GM18867 (cell line): ENCODE measurements around the gene PLCL1.

Source experiments
- ATAC-seq: cut with Tn5 transposase; IDR thresholded peaks from one replicate; pipeline ENCODE4 v1.9.1; 2021; ENCODE audit warnings: mild to moderate bottlenecking, moderate library complexity; ENCODE audit not compliant: unreplicated experiment

Gene PLCL1

DNA sequence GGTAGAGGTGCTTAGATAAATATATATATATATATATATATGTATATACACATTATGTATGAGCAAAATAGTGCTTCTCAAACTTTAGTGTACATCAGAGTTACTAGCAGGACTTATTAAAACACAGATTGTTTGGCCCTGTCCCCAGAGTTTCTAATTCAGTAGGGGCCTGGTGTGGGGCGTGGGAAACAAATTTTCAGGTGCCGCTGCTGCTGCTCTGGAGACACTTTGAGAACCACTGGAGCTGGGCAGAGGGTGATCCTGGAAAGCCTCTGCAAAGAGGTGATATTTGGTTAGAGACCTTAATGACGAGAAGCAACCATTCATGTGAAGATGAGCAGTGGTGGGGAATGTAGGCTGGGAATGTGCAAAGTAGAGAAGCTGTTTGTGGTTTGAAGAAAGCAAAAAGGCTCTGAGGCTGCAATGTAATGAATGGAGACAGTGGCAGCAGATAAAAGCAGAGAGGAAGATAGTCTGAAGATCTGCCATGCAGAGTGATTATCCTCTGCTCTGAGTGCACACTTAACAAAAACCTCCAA lies 142.9 kb downstream of the PLCL1 start:
- no peak for ATAC-seq

DNA sequence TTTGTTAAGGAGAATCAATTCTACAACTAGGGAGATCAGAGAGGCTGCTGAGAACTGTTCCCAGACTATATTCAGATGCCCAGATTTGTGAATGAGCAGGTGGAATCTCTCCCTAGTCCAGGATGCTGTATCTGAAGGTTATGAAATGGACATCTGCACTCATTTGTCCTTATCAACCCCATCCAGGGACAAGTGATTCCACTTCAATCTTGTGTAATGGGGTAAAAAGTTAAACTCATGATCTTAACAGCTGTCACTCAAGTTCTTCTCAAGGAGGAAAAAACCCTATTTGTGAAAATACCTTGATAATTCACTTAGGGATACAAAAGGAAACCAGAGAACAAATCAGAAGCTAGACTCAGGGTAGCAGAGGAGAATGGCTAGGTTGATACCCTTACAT lies 144.8 kb downstream of the PLCL1 start:
- ATAC-seq: no peak

DNA sequence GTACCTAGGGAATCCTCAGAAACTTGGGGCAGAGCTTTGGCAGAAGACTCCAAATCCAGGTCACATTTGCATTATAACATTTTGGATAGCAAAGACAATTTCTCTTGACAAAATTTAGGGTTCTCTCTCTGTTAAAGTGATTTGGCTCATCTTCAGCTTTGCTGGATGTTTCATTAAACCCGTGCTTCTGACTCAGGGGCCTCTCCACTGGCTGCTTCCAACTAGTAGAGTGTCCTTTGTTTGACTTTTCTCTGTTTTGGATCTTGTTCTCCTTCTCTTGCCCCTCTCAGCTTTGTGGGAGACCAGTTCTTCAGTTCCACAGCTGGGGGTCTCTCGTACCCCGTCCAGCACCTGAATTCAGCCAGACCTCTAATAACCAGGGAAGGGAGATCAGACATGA lies 145.6 kb downstream of the PLCL1 start:
- no peak for ATAC-seq

DNA sequence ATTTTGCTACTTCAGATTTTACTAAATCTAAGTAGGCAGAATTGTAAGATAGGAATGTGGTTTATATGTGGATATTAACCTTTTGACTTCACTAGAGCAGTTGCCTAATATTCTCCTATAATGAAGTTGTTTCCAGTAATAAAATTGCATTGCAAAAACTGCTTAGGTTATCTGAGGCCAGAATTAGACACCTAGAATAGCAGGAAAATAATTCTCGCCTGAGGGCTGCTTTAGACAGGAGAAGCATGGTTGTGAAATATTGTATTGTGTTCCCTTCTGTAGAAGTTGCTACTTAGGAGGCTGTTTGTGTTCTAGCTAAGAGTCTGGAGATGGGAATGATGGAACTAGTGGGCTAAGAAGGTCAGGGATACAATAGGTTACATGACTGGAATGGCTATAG lies 146.3 kb downstream of the PLCL1 start:
- ATAC-seq: no peak

GRCh38 chr2:197952540-197953202 lies 148.3 kb downstream of the PLCL1 start:
- peak; percentile 66 for ATAC-seq

DNA sequence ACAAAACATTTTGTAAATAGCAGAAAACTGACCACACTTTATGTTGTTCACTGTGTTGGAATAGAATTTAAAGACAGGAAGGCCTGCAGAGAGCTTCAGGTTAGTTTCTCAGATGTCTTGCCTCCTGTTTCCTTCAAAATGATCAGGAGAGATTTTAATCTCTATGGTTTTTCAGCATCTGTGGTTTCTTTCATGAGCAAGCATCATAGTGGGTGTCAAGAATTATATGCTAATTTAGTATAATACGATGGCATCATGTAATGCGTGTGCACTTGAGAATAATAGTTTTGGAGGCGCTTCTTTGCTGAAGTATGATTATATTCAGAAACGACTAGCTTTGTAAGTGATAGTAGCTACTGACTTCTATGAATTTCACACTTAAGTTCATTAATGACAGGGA lies 149.9 kb downstream of the PLCL1 start:
- ATAC-seq: no peak

DNA sequence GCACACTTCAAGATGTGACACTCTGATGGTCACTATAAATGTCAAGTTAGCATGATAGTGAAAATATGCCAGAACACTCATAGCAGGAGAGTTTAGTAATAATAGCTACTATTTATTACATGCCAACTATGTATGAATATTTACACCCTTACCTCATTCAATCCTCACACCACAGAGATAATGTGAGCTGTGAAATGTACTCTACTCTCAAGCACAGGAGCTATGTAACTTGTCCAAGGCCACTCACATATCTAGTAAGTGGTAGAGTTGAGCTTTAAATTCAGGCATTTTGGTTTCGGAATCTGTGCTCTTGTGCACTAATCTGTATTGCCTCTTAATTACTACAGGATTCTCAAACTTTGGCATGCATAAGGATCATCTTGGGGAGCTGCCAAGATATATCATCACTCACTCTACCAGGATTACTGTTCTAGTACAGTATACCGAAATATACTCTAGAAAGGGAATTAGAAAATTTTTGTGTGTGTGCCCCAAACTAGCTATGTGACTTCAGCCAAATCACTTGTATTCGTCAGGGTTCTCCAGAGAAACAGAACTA lies 154.3 kb downstream of the PLCL1 start:
- no peak for ATAC-seq

GRCh38 chr2:197959383-197959782 lies 155.0 kb downstream of the PLCL1 start:
- no peak for ATAC-seq

DNA sequence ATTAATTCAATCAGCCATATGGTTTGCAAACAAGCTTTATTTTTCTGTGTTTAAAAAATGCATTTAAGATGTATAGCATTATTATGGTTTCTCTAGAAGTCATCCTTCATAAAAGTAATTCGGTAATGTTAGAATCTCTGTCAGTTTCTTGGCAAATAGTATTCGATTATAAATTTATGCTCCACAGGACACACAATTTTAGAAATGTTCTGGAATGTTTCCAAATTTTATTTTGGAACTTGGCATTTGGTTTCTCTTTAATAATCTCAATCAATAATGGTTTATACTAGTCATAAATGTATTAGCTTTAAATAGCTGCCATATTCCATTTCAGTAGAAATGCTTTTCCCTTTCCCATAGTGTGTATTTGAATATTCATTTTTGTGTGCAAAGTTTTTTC lies 156.4 kb downstream of the PLCL1 start:
- no peak for ATAC-seq

- no peak for ATAC-seq
These were observed 160.3 kb downstream of the PLCL1 start for GRCh38 chr2:197964720-197965119.

DNA sequence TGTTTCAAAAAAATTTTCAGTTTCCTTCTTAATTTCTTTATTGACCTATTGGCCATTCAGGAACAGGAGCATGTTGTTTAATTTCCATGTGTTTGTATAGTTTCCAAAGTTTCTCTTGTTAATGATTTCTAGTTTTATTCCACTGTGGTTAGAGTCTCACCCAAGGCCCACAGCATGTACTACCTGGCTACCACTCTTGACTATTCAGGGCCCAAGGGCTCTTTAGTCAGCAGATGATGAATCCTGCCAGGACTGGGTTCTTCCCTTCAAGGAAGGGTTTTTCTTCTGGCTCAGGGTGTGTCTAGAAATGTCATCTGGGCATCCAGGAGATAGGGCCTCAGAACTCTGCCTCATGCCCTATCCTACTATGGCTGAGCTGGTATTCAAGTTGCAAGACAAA lies 161.4 kb downstream of the PLCL1 start:
- ATAC-seq: no peak

GRCh38 chr2:197969391-197969893 lies 165.0 kb downstream of the PLCL1 start:
- no peak for ATAC-seq

DNA sequence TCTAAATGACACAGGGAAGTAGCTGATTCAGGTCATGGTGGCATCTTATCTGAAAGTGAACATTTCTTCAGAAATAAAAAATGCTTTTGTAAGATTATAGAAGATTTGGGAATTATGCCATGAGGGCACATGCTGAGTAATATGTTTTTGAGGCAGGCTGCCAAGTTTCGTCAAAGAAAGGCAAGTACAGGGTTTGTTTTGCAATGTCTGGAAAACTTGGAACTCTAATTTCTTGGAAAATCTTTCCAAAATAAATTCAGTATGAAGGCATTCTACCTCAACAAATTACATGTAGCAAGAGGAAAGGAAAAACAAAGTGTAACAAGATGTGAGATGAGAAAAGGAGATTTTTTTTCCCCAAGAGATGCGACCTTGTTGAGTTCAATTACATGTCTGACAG lies 167.7 kb downstream of the PLCL1 start:
- ATAC-seq: no peak

DNA sequence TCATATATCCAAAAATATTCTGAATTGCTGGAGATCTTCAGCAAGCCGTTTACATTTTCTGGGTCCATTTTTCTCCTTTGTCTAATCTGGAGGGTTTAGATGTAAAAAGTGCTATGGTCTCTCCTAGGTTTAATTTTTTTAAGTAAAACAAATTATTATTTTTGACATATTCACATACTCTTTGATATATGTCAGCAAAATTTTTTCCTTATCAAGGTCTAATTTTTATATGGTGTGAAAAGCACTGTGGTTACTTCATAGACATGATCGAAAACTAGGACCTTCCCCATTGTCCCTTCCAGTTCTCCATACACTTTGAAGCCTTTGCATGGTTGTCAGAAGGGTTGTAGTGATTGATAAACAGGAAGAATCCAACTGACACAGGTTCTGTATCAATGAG lies 168.2 kb downstream of the PLCL1 start:
- no peak for ATAC-seq

- ATAC-seq: no peak
These were observed 169.4 kb downstream of the PLCL1 start for GRCh38 chr2:197973772-197974171.

DNA sequence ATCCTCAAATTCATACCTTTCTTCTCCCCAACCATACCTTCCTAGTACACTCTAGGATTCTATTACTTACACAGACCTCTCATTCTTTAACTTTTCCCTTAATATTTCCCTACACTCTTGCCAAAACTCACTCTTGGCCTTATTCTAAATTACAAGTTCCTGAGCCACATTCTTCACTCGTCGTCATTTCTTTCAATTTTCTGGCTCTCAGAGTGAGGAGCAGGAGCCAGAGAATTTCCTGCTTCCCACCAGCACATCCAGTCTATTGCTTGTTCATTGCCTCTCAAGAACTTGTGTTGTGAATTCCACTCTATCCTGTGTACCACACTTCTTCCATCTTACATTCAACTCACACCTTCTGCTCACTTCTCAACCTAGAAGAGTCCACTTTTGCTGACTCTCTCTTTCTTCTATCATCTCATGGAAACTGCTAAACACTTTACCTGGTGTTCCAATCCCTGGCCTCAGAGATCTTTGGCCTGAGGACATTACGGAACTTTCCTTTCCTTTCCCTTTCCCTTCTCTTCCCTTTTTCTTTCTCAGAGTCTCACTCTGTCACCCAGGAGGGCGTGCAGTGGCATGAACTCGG lies 171.6 kb downstream of the PLCL1 start:
- no peak for ATAC-seq

DNA sequence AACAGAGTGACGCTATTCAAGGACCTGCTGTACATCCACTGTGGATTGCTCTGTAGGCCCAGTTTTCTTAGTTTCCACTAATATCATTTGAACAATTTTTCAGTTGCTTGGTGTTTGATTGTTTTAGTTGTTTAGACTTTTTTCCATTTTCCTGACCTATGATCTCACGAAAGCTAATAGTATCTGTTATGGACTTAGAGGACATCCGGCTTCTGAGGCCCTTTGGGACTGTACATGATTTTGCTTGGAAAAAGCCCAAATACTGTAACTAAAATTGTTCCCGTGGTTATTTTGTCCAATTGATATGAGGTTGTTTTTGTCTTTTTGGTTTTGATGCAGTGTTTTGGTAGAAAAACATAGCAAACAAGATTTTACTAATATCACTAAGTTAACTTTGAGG lies 174.6 kb downstream of the PLCL1 start:
- ATAC-seq: no peak

- no peak for ATAC-seq
These were observed 178.2 kb downstream of the PLCL1 start for GRCh38 chr2:197982565-197982964.

GRCh38 chr2:197985029-197985638 lies 180.7 kb downstream of the PLCL1 start:
- ATAC-seq: peak; percentile 86

- ATAC-seq: no peak
These were observed 182.6 kb downstream of the PLCL1 start for GRCh38 chr2:197986977-197987376.

DNA sequence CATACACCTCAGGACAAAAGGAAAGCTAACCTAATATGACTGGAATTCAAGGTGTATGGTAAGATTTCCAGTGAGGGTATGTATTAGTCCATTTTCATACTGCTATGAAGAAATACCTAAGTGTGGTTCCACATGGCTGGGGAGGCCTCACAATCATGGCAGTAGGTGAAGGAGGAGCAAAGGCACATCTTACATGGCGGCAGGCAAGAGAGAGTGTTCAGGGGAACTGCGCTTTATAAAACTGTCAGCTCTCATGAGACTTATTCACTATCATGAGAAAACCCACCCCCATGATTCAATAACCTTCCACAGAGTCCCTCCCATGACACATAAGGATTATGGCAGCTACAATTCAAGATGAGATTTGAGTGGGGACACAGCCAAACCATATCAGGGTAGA lies 186.0 kb downstream of the PLCL1 start:
- ATAC-seq: no peak
